Lung (tissue), 12 donors: ENCODE results near the gene CD37. TPM values are rescaled to one million over a fixed set of nuclear protein-coding genes. Genes with fewer than 3 reads are reported as not detected.
A peak's percentile ranks its signal among the peaks of the same experiment; 100 is the strongest.

Source experiments
- ATAC-seq: fragments of 200-7000 bp; cut with Tn5 transposase; one replicate; pipeline ENCODE4 v1.9.1; 2020; ENCODE audit warnings: moderate number of reproducible peaks; ENCODE audit not compliant: insufficient read depth, low FRiP score
- DNase-seq, 3 donors: peaks; one replicate each; pipeline ENCODE4 v3.0.0-alpha.2; 2013 to 2017
- H3K27ac ChIP-seq, 2 donors: one replicate each; pipeline ENCODE4 v1.5.1; 2013; ENCODE audit warnings: mild to moderate bottlenecking in 2 of 2, moderate library complexity in 2 of 2, control low read depth in 1 of 2, inconsistent platforms in 1 of 2, low read depth in 1 of 2, low read length in 1 of 2
- H3K27me3 ChIP-seq, 3 donors: one replicate each; pipeline ENCODE4 v1.5.1; 2013; ENCODE audit warnings: low read length in 2 of 3; ENCODE audit not compliant: control insufficient read depth in 3 of 3, insufficient read depth in 3 of 3
- H3K36me3 ChIP-seq, 4 donors: one replicate each; pipeline ENCODE4 v1.5.1; 2013; ENCODE audit warnings: low read length in 4 of 4, mild to moderate bottlenecking in 1 of 4, moderate library complexity in 1 of 4; ENCODE audit not compliant: control insufficient read depth in 4 of 4, insufficient read depth in 4 of 4
- H3K4me1 ChIP-seq, 5 donors: one replicate each; pipeline ENCODE4 v1.5.1; 2013; ENCODE audit warnings: low read length in 5 of 5, mild to moderate bottlenecking in 2 of 5, moderate library complexity in 1 of 5; ENCODE audit not compliant: control insufficient read depth in 5 of 5, insufficient read depth in 5 of 5
- H3K4me3 ChIP-seq: one replicate; pipeline ENCODE4 v1.5.1; 2013; ENCODE audit warnings: mild to moderate bottlenecking, control low read depth, moderate library complexity
- H3K9ac ChIP-seq, 2 donors: one replicate each; pipeline ENCODE4 v1.5.1; 2013; ENCODE audit warnings: low read length in 2 of 2, control low read depth in 1 of 2; ENCODE audit not compliant: insufficient read depth in 1 of 2
- H3K9me3 ChIP-seq, 4 donors: one replicate each; pipeline ENCODE4 v1.5.1; 2013; ENCODE audit warnings: low read length in 3 of 4, mild to moderate bottlenecking in 1 of 4, moderate library complexity in 1 of 4; ENCODE audit not compliant: control insufficient read depth in 4 of 4, insufficient read depth in 3 of 4
- WGBS, 2 donors: extraction: QIAGEN DNeasy Blood & Tissue Kit; methylation state at CpG; one replicate each; pipeline ENCODE4 v1.1.7; 2013; 5-methylcytosine and 5-hydroxymethylcytosine counted together
- polyA plus RNA-seq, 2 donors: library from polyadenylated mRNA; stranded (reverse); fragments of 200-250 nt; gene quantifications; one replicate each; pipeline ENCODE4 v1.2.1, GENCODE V29; 2013
- total RNA-seq, 2 donors: library from RNA; depleted of rRNA in 1 of 2; stranded (reverse); fragments of >200 nt in 1 of 2; gene quantifications; one replicate each; pipeline ENCODE4 v1.2.1, GENCODE V29; 2014 to 2021
- TF ChIP-seq, protein P1 (sequence below): IDR thresholded peaks from 2 replicates; pipeline ENCODE4 v1.5.1; 2012; ENCODE audit warnings: mild to moderate bottlenecking; ENCODE audit errors: control extremely low read depth, extremely low read depth
- donor health status: control.
- donor health status: control.
- donor health status: Bipolar disorder and iron deficiency.
- donor health status: healthy.
- donor health status: DM: yes; HTN: yes; CAD: no.

Gene CD37
- total and polyA plus RNA-seq, 4 donors = 33.9 to 154 (median 51.2) TPM

DNA sequence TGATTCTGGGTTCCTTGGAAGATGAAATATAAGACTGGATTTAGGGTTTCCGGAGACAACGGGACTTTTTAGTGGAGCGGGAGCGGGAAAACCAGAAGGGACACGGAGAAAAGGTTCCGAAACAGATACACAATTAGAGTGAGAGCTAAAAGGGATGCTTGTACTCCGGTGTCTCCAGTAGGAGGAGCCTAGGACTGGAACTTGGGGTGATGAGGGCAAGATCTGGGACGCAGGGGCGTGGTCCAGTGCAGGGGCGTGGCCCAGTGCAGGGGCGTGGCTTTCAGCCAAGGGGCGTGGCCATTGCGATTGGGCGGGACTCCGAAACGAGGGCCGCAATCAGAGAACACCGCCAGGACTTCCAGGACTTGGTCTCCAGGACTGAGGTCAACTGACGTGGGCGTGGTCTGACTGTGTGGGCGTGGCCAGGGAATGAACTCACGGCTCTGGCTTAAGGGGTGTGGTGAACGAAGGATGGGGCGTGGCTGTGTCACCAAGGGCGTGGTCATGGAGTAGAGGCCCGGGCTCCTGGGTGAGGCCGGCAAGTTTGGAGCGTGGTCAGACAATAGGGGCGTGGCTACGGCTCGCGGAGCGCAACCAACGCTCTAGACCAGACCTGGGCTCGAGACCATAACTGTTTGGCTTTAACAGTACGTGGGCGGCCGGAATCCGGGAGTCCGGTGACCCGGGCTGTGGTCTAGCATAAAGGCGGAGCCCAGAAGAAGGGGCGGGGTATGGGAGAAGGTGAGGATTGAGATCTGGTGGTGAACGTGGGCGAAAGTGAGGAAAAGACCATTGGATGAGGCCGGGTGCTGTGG, 28.3 kb downstream of the CD37 start, which contains the start of gene DKKL1:
TSS of gene DKKL1 (plus strand) at position 610 of the 815 bp plus-strand sequence. CDS start at position 732, 122 bp downstream.
- Histone ChIP-seq H3K4me1 (peaks cover 0 to 15% (median 3%) of the 10 kb centered on the region in 5 donors), H3K4me3 (no peak within 1 kb of the TSS), H3K27me3 (no peaks in the 10 kb centered on the region), H3K27ac (peak within 1 kb of the TSS; percentile 30 to 50), H3K9ac (peak within 1 kb of the TSS in 1 of 2 donors; percentile 81), H3K9me3 (peaks cover 0 to under 1% (median 0%) of the 10 kb centered on the region in 4 donors), H3K36me3 (peaks cover 0 to 10% (median 3%) of the 10 kb centered on the region in 4 donors)
- ATAC-seq (peak; percentile 93), DNase-seq (peak; percentile 98 to 99 (median 98))
- WGBS, 2 donors = 1 to 2% methylated on average over 46 of the region's 46 CpGs
- TF ChIP-seq, protein P1, sequence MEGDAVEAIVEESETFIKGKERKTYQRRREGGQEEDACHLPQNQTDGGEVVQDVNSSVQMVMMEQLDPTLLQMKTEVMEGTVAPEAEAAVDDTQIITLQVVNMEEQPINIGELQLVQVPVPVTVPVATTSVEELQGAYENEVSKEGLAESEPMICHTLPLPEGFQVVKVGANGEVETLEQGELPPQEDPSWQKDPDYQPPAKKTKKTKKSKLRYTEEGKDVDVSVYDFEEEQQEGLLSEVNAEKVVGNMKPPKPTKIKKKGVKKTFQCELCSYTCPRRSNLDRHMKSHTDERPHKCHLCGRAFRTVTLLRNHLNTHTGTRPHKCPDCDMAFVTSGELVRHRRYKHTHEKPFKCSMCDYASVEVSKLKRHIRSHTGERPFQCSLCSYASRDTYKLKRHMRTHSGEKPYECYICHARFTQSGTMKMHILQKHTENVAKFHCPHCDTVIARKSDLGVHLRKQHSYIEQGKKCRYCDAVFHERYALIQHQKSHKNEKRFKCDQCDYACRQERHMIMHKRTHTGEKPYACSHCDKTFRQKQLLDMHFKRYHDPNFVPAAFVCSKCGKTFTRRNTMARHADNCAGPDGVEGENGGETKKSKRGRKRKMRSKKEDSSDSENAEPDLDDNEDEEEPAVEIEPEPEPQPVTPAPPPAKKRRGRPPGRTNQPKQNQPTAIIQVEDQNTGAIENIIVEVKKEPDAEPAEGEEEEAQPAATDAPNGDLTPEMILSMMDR = no peak

DNA sequence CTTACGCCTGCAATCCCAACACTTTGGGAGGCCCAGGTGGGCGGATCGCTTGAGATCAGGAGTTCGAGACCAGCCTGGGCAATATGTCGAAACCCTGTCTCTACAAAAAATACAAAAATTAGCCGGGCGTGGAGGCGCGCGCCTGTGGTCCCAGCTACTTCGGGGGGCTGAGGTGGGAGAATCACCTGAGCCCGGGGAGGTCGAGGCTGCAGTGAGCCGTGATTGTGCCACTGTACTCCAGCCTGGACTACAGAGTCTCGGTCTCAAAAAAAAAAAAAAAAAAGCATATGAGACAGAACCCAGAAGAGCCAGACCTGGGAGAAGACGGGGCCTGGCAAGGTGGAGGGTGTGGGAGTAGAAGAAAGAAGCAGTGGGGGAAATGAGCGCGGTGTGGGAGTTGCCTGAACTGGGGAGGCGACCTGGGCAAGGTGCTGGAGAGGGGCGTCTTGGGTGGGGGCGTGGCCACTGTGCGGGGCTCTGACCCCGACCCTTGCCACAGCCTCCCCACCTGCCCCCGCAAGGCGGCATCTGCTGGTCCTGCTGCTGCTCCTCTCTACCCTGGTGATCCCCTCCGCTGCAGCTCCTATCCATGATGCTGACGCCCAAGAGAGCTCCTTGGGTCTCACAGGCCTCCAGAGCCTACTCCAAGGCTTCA, 29.0 kb downstream of the CD37 start:
- peaks cover 0 to 4% (median 3%) of the 10 kb centered on the region in 4 donors for H3K36me3 ChIP-seq
- H3K4me3 ChIP-seq = no peak overlapping the region
- no peak for DNase-seq
- H3K4me1 ChIP-seq = peaks cover 0 to 15% (median 3%) of the 10 kb centered on the region in 5 donors
- TF ChIP-seq, protein P1 = no peak
- H3K9ac ChIP-seq = peak overlapping the region in 1 of 2 donors; percentile 62
- ATAC-seq = no peak
- no peaks in the 10 kb centered on the region for H3K27me3 ChIP-seq
- WGBS, 2 donors = 70 to 73% methylated on average over 27 of the region's 27 CpGs
- peaks cover 0 to 6% (median 3%) of the 10 kb centered on the region in 4 donors for H3K9me3 ChIP-seq
- peak overlapping the region; percentile 25 to 32 for H3K27ac ChIP-seq

DNA sequence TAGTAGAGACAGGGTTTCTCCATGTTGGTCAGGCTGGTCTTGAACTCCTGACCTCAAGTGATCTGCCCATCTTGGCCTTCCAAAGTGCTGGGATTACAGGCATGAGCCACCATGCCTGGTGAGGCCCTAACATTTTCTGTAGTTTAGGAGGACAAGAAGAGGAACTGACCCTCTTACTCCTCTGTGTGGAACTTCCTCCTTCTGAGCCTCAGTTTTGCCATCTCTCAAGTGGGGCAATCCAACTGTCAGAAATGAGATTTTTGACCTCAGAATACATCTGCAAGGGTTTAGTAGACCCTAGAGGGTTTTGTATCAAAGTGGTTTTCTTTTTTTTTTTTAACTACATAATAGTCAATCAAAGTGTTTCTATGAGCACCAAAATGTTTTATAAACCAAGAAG, 30.9 kb downstream of the CD37 start:
- Histone ChIP-seq H3K4me1 (peaks cover 0 to 8% (median 0%) of the 10 kb centered on the region in 5 donors), H3K9ac (no peak overlapping the region), H3K9me3 (peaks cover 0 to 13% (median 9%) of the 10 kb centered on the region in 4 donors), H3K27ac (no peak overlapping the region), H3K4me3 (no peak overlapping the region), H3K27me3 (no peaks in the 10 kb centered on the region), H3K36me3 (peaks cover 0 to 4% (median 0%) of the 10 kb centered on the region in 4 donors)
- DNase-seq (no peak), ATAC-seq (no peak)
- TF ChIP-seq, protein P1 = no peak
